Right lobe of liver (tissue), 4 donors: ENCODE measurements around the gene TRAPPC3.
A peak's percentile ranks its signal among the peaks of the same experiment; 100 is the strongest.

Experiments used
- CTCF ChIP-seq, 4 donors: fragments of 200-600 bp in 3 of 4; fragments of 450-650 bp in 1 of 4; IDR thresholded peaks; one replicate each; pipeline versions ENCODE4 v1.5.1 to v1.8.0; 2016 to 2022; ENCODE audit warnings: antibody characterized with exemption in 4 of 4, mild to moderate bottlenecking in 2 of 4
- POLR2A ChIP-seq: fragments of 450-650 bp; IDR thresholded peaks from one replicate; pipeline ENCODE4 v1.6.1; 2017; ENCODE audit warnings: antibody characterized with exemption, mild to moderate bottlenecking
- donor health status: DM: no; HTN: no; CAD: no.
- donor health status: DM: no; HTN: no; CAD: no.
- donor health status: DM: no; HTN: yes; CAD: no.

- TF ChIP-seq CTCF (IDR thresholded peaks at IDR 0.05) (peak; percentile 75 to 83 (median 76)), POLR2A (no peak)
Measured at GRCh38 chr1:36099681-36100341, 49.5 kb downstream of the TRAPPC3 start.
